ENCODE data around the gene BBOF1.

The BBOF1 gene

GRCh38 chr14:74111395-74112216 is 92.5 kb downstream of the BBOF1 start:
- peak; percentile 71 for DNase-seq

Measured in NCI-H2171 treated with DMSO at 0.1 percent for 48 hours (cell line).